GM19324 (cell line): ENCODE data around the gene NGEF.
"Not testable (repeated sequence)": the region's sequence is repeated elsewhere in the genome, so short reads cannot be mapped to it uniquely, and the experiment has no call there.

Experiments
- ATAC-seq: cut with Tn5 transposase; IDR thresholded peaks from one replicate; pipeline ENCODE4 v1.9.1; 2021; ENCODE audit warnings: mild to moderate bottlenecking, moderate library complexity; ENCODE audit not compliant: unreplicated experiment, low FRiP score

Gene NGEF

DNA sequence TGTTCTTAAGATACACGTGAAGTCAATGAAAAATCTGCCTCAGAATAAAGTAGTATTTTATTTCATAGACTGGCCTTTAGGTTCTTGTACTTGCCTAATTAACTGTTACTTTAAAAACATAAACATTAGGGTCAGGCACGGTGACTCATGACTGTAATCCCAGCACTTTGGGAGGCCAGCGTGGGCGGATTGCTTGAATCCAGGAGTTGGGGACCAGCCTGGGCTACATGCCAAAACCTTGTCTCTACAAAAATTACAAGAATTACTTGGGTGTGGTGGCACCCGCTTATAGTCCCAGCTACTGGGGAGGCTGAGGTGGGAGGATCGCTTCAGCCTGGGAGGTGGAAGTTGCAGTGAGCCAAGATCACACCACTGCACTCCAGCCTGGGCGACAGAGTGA, 159.0 kb downstream of the NGEF start:
- no peak for ATAC-seq

DNA sequence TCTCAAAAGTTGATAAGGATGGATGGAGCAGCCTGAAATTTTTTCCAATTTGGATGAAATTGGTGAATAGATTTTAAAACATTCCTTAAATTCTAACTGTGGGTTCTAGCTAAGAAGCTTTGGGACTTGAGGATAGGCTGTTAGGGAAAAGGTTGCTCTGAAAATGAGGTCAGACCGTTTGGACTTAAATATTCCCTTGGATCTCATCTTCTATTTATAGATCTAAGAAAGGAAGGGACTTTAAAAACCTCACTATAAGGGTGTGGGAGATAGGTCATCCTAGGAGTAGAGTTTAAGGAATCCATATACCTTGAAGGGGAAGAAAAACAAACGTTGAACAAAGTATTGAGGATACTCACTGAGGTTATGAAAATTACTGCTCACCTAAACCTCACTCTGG, 160.4 kb downstream of the NGEF start:
- ATAC-seq: no peak

DNA sequence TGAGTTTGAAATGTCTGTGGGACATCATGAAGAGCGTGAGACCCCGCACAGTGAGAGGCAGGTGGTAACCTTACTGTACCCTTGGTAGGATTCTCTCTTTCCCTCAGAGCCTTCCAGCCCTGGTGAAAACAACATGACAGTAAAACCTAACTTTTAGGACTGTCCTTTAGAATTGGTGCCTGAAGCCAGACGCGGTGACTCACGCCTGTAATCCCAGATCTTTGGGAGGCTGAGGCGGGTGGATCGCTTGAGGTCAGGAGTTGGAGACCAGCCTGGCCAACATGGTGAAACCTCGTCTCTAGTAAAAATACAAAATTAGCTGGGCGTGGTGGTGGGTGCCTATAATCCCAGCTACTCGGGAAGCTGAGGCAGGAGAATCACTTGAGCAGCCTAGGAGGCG, 161.0 kb downstream of the NGEF start:
- not testable (repeated sequence) for ATAC-seq

DNA sequence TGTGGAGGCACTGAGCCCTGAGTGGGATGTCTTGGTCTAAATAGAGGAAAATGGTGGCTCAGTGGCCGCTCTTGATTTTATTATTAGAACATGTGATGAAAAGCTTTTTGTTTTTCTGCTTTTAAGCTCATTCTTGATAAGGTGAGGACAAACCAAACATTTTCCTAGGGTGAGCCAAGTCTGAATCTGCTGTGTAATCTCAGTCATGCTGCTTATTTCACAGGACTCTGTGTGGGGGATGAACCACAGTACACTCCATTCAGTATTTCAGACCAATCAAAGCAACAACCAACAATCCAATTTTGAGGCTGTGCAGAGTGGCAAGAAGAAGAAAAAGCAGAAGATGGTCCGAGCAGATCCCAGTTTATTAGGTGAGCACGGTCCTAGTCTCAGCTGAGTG, 163.0 kb downstream of the NGEF start:
- ATAC-seq: no peak

DNA sequence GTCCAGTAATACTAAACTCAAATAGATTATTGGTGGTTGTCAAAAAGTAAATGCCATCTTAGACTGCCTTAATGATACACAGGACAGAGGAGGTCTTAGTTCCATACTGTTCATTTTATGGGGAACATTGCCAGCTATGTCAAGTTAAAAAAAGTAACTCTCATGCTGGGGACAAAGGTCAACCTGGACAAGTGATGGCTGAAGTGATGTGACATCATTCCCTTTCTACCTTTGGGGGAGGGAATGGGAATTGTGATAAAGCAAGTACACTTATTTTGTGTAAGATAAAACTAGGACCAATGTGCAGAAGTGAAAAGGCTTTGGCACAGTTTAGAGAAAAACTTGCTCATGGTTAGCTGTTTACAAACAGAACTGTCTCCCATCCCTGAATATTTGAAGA, 167.0 kb downstream of the NGEF start:
- ATAC-seq: no peak

DNA sequence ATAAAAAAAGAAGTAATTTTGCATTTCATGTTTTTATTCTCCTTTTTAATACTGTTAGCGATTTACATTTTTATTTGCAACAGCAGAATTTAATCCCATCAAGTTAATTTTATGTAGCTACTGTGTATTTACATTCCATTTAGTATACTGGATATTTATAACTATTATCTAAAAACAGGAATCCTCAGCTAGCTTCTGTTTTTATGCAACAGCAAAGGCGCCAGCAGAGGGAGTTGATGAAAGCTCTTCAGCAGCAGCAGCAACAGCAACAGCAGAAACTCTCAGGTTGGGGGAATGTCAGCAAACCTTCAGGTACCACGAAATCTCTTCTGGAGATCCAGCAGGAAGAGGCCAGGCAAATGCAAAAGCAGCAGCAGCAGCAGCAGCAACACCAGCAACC, 169.2 kb downstream of the NGEF start:
- ATAC-seq: no peak

DNA sequence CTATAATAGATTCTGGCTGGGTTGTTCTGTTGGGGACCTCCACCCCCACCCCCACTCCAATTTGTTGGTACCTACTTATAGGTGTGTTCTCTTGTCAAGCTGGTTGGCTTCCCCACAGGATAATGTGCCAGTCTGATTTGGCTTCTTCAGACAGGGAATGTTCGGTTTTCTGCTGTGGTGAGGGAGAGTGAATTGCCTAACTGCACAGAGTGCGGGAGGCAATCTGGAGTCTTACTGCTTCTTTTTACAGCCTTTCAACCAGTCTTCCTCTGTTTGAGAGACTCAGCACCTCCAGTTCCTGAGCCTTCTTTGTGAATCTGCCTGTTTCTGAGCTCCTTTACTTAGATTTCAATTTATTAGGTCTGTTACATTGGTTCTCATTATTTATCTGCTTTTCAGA, 170.4 kb downstream of the NGEF start:
- no peak for ATAC-seq

DNA sequence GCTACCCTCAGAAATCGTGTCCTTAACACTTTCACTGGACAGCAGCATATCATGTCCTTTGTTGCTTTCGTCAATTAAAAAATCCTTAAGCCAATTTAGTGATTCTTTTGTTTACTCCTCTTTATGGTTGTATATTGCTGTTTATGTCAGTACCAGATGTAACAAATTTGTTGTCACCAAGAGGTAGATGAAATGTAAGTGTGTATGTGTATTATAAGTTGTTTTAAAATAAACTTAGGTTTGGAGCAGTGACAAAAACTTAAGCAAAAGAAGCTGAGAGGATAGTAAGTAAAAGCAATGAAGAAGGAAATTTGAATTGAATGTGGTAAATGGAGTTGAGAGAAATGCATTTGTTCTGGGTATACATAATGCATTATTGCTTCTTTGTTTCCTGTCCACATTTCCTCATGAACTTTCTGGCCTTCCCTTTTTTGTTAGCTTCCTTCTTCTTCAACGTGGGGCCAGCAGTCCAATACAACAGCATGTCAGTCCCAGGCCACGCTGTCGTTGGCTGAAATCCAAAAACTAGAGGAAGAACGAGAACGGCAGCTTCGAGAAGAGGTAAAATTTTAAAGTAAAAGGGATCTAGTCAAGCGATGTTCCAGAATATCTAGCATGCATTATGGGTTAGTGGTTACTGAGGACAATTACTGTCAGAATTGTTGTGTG, 173.5 kb downstream of the NGEF start:
- no peak for ATAC-seq

DNA sequence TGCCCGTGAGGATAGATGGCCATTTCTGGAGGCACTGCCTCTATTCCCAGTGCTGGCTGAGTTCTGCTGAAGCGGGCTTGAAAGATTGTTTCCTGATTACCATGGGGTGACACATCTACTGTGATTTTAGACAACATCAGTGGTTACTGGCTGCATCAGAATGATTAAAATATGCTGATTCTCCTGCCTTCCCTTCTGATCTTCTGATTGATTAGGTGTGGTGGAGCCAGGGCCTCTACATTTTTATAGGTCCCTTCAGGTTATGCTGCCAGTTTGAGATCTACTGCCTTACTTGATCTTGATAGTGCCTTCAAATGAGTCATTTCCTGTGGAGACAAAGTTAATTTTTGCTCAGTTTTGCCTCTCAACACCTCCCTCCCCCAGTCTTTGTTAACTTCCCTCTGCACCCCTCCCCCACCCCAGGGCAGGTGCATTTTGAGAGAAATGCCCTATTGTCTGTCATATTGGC, 174.6 kb downstream of the NGEF start:
- peak; percentile 65 for ATAC-seq

DNA sequence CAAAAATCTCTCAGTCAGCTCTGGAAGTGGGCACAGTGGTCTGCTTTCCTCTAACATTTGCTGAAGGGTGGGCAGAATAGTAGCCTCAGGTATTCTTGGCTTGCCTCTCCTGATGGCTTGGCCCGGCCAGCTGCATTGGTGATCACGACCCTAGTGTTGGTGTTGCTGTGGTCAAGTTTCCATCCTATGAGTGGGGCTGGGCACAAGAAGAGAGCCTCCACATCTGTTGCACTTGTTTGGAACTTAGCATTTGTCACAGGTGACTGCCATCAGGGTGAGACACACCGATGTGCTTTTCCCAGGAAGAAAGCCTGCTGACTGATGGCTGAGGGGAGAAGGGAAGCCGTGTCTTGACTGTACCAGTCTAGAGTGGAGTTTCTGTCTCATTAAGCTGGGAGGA, 176.1 kb downstream of the NGEF start:
- no peak for ATAC-seq

DNA sequence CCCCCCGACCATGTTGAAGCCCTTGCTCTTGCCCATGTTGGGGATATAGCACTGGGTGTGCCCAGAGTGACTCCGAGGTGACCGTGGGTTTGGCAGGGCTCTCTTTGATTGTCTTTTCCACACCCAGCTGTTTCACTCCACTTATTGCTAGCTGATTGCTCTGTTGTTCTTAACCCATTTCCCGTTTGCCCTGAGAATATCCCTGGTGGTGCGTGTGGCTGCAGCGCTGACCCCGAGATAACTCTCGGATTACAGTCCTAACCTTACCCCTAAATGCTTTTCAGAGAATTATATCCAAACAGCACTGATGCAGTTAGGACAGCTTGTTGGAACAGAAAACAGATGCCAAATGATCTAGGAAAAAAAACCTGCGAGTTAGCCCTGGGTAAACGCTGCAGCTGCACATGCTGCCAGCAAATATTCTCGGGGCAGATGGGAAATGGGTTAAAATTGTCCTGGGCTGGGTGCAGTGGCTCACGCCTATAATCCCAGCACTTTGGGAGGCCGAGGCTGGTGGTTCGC, 177.3 kb downstream of the NGEF start:
- no peak for ATAC-seq

DNA sequence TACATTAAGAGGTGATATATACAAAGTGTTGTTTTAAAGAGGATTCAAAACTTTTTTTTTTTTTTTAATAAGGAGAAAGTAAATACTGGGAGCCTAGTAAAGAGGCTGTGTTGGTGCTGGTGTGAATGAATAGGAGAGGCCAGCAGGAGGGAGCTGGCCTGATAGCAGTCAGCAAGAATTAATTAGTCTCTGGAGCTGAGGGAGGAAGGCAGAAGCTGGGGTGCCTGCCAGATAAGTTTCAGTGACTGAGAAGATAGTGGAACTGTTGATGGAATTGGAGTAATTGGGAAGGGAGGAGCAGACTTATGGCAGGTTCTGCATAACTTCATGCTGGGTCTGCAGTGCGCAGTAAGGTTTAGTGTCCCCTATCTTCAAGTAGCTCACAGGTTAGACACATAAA, 179.2 kb downstream of the NGEF start:
- ATAC-seq: no peak

DNA sequence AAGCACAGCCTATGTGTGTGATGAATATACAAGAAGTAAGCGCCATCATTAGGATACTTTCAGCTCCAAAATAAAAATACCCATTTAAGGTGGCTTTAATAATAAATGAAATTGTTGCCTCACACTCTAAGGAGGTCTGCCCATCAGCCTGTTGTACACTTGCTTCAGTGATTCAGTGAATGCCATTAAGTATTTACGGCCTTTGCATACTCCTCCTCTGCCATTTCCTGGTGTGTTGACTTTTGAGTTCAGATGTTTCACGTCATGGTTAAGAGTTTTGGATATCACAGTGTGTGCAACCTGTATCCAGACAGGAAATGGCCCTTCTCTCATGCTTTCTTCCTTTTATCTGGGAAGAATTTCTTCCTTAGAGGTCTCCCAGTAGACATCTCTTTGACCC, 181.6 kb downstream of the NGEF start:
- no peak for ATAC-seq

DNA sequence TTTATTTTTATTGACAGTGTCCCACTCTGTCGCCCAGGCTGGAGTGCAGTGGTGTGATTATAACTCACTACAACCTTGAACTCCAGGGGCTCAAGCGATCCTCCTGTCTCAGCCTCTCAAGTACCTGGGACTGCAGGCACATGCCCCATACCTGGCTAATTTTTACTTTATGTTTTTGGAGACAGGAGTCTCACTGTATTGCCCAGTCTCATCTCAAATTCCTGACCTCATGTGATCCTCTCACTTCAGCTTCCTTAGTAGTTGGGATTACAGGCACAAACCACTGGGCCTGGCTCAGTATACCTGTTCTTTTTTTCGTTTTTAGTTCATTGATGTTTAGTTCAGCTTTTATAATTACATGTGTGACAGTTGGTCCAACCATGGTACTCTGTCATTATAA, 183.1 kb downstream of the NGEF start:
- ATAC-seq: no peak
